HepG2 (cell line): ENCODE results near the gene HK2. TPM values are rescaled to one million over a fixed set of nuclear protein-coding genes. Genes with fewer than 3 reads are reported as not detected.

Source experiments
- ELF1 ChIP-seq: sonication (generic); formaldehyde crosslinking; IDR thresholded peaks from 2 replicates; pipeline ENCODE4 v1.4.0; 2020; ENCODE audit warnings: missing genetic modification reagents
- HDAC6 ChIP-seq: fragments of 200-600 bp; sonication (generic); IDR thresholded peaks from 2 replicates; pipeline ENCODE4 v1.7.0; 2017; ENCODE audit warnings: mild to moderate bottlenecking, antibody characterized with exemption, low read length, low read depth
- JUN ChIP-seq: sonication (generic); formaldehyde crosslinking; IDR thresholded peaks from 2 replicates; pipeline ENCODE4 v1.4.0; 2020; ENCODE audit warnings: mild to moderate bottlenecking, missing genetic modification reagents
- JUND ChIP-seq: sonication (generic); formaldehyde crosslinking; IDR thresholded peaks from 2 replicates; pipeline ENCODE4 v1.8.0; 2022; ENCODE audit warnings: mild to moderate bottlenecking, missing genetic modification reagents
- MBNL3 ChIP-seq: fragments of 250-450 bp; sonication (Bioruptor Pico); conservative IDR thresholded peaks from 2 replicates; pipeline ENCODE4 v1.8.0; 2022; ENCODE audit warnings: mild to moderate bottlenecking, inconsistent platforms
- MXI1 ChIP-seq: IDR thresholded peaks from 3 replicates; pipeline ENCODE4 v1.6.1; 2012; ENCODE audit warnings: low read depth, low read length, inconsistent platforms, borderline replicate concordance
- MZF1 ChIP-seq: sonication (generic); formaldehyde crosslinking; IDR thresholded peaks from 2 replicates; pipeline ENCODE4 v1.8.1; 2023; ENCODE audit warnings: mild to moderate bottlenecking, missing genetic modification reagents, borderline replicate concordance
- NONO ChIP-seq, 2 experiments: fragments of 450-650 bp in 1 of 2; sonication (generic) in 1 of 2; formaldehyde crosslinking in 1 of 2; IDR thresholded peaks in 1 of 2; conservative IDR thresholded peaks in 1 of 2; 2 replicates each; pipeline versions ENCODE4 v1.6.1 to v1.8.0; 2017 to 2022; ENCODE audit warnings: mild to moderate bottlenecking in 1 of 2, missing genetic modification reagents in 1 of 2, moderate library complexity in 1 of 2
- PCBP2 ChIP-seq: fragments of 200-400 bp; formaldehyde crosslinking; optimal IDR thresholded peaks from 2 replicates; pipeline ENCODE3; 2018; ENCODE audit warnings: low read length, low read depth; ENCODE audit not compliant: poor library complexity, severe bottlenecking
- PRPF4 ChIP-seq: fragments of 200-400 bp; formaldehyde crosslinking; IDR thresholded peaks from 2 replicates; pipeline ENCODE4 v1.6.1; 2016; ENCODE audit warnings: low read length, low read depth; ENCODE audit not compliant: poor library complexity, severe bottlenecking
- RBFOX2 ChIP-seq: fragments of 200-400 bp; formaldehyde crosslinking; IDR thresholded peaks from 2 replicates; pipeline ENCODE4 v1.6.1; 2017; ENCODE audit warnings: low read depth, mild to moderate bottlenecking, low read length
- RFX1 ChIP-seq: fragments of 450-650 bp; IDR thresholded peaks from 2 replicates; pipeline ENCODE4 v1.6.1; 2017
- RFXAP ChIP-seq: sonication (generic); formaldehyde crosslinking; IDR thresholded peaks from 2 replicates; pipeline ENCODE4 v1.4.0; 2020; ENCODE audit warnings: missing genetic modification reagents, borderline replicate concordance
- SP5 ChIP-seq: IDR thresholded peaks from 2 replicates; pipeline ENCODE4 v1.6.1; 2016; ENCODE audit warnings: low read depth, borderline replicate concordance
- TBP ChIP-seq: sonication (generic); formaldehyde crosslinking; IDR thresholded peaks from 2 replicates; pipeline ENCODE4 v1.5.0; 2020; ENCODE audit warnings: missing genetic modification reagents
- TOPORS ChIP-seq: sonication (generic); formaldehyde crosslinking; IDR thresholded peaks from 2 replicates; pipeline ENCODE4 v1.8.0; 2023; ENCODE audit warnings: mild to moderate bottlenecking, missing genetic modification reagents
- ZBTB21 ChIP-seq: sonication (generic); formaldehyde crosslinking; IDR thresholded peaks from 2 replicates; pipeline ENCODE4 v1.4.0; 2020; ENCODE audit warnings: missing genetic modification reagents
- ZBTB3 ChIP-seq: sonication (generic); formaldehyde crosslinking; IDR thresholded peaks from 2 replicates; pipeline ENCODE4 v1.4.0; 2020; ENCODE audit warnings: low read depth, mild to moderate bottlenecking, moderate library complexity, missing genetic modification reagents, borderline replicate concordance
- ZFP36 ChIP-seq: fragments of 150-350 bp; IDR thresholded peaks from 2 replicates; pipeline ENCODE4 v1.6.1; 2018; ENCODE audit warnings: borderline replicate concordance, low read length, low read depth; ENCODE audit not compliant: partially characterized antibody
- ZFYVE20 ChIP-seq: sonication (generic); formaldehyde crosslinking; IDR thresholded peaks from 2 replicates; pipeline ENCODE4 v1.8.0; 2023; ENCODE audit warnings: low read depth, mild to moderate bottlenecking, moderate library complexity, missing genetic modification reagents, borderline replicate concordance
- ZMYM2 ChIP-seq: sonication (generic); formaldehyde crosslinking; IDR thresholded peaks from 2 replicates; pipeline ENCODE4 v1.8.0; 2022; ENCODE audit warnings: mild to moderate bottlenecking, missing genetic modification reagents
- ZNF468 ChIP-seq: sonication (generic); formaldehyde crosslinking; IDR thresholded peaks from 2 replicates; pipeline ENCODE4 v1.8.0; 2022; ENCODE audit warnings: mild to moderate bottlenecking, moderate library complexity, missing genetic modification reagents
- ZNF841 ChIP-seq: sonication (generic); formaldehyde crosslinking; IDR thresholded peaks from 2 replicates; pipeline ENCODE4 v1.8.1; 2023; ENCODE audit warnings: missing genetic modification reagents, borderline replicate concordance
- ZSCAN9 ChIP-seq: IDR thresholded peaks from 2 replicates; pipeline ENCODE4 v1.6.1; 2016; ENCODE audit warnings: borderline replicate concordance
- polyA plus RNA-seq, 8 experiments: library from polyadenylated mRNA; depleted of rRNA in 3 of 8; stranded (reverse) in 7 of 8; unstranded in 1 of 8; fragments of >200 nt; fragmentation: Illumina TruSeq in 4 of 8; extraction: Trizol in 4 of 8; gene quantifications; 2 replicates each; pipeline versions ENCODE4 v1.2.1 to v1.2.3, GENCODE V29; 2011 to 2016; ENCODE audit warnings: low read depth in 4 of 8, missing spikeins in 1 of 8, mixed read lengths in 1 of 8; ENCODE audit not compliant: insufficient read depth in 1 of 8
- total RNA-seq, 5 experiments: library from RNA; depleted of rRNA; stranded (reverse); fragments of >200 nt; fragmentation: Illumina TruSeq; extraction: Trizol; gene quantifications; 2 replicates each; pipeline ENCODE4 v1.2.3, GENCODE V29; 2016; ENCODE audit warnings: low read depth in 1 of 5
- TF ChIP-seq, protein P1 (sequence below): sonication (generic); formaldehyde crosslinking; IDR thresholded peaks from 2 replicates; pipeline ENCODE4 v1.9.0; 2021; ENCODE audit warnings: missing genetic modification reagents, mild to moderate bottlenecking, borderline replicate concordance
- TF ChIP-seq, protein P2 (sequence below): sonication (generic); formaldehyde crosslinking; IDR thresholded peaks from 2 replicates; pipeline ENCODE4 v1.4.0; 2020; ENCODE audit warnings: missing genetic modification reagents
- TF ChIP-seq, protein P3 (sequence below): sonication (generic); formaldehyde crosslinking; conservative IDR thresholded peaks from 2 replicates; pipeline ENCODE4 v1.4.0; 2020; ENCODE audit warnings: missing genetic modification reagents

Gene HK2
- total and polyA plus RNA-seq, 2 of the 13 experiments (the other 11 are each of a cell fraction or from before 2014, with no cell fraction given) = 13.2 to 101 TPM

DNA sequence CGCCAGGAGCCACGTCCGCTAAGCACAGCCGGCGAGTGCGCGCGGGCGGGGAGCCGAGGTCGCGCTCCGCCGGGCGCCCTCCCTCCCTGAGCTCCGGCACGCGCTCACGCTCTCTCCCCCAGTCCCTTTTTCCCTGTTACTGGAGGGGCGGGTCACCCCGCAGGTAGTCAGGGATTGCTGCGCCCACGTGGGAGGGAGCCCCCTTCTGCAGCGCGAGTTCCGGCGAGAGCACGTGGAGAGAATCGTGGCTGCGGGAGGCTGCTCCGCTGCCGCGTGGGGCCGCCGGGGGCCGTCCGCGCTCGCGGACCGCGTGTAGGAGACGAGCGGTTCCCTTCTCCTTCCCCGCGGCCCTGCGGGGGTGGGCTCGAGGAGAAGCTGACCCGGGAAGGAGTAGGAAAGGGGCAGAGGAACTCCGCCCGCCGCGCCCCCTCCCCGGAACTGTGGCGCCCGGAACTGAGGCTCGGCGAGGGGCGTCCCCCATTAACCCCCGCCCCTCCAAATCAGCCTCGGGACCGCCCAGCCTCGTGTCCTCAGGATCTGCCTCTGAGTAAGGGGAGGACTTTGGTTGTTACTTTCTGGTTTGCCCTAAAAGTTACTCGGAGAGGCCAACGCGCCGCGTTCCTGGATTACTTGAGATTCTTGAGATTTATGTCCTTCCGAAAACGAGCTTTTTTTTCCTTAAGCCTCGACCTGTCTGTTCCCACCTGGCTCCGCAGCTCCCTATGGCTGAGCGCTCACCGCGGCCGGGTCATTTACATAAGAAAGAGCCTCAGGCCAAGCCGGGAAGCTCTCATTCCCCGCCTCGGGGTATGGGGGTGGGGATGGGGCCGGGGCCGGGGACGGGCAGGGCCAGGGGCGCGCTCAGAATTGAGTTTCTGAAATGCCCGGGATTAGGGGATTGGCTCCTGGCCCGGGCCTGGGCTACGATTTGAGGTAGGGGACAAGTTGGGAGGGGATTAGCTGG, 1.1 kb downstream of the HK2 start (continued):
- TF ChIP-seq MZF1 (CRISPR knock-in tag) (no peak), RFXAP (CRISPR knock-in tag) (no peak), ZFYVE20 (CRISPR knock-in tag) (no peak), PRPF4 (no peak), RFX1 (no peak), ZFP36 (no peak), ZBTB3 (CRISPR knock-in tag) (no peak), ZSCAN9 (peak; percentile 13; the same call in 1 of the 2 replicates), SP5 (CRISPR knock-in tag) (peak; percentile 67; the same call in 1 of the 2 replicates), ZNF468 (CRISPR knock-in tag) (no peak), JUND (CRISPR knock-in tag) (no peak; the same call in 1 of the 2 replicates), ZNF841 (CRISPR knock-in tag) (0 out of 2 replicates have a peak, but pooled peaks have one; percentile 43), JUN (CRISPR knock-in tag) (no peak), ZMYM2 (no peak), HDAC6 (no peak), TBP (CRISPR knock-in tag) (no peak), MBNL3 (CRISPR knock-in tag) (no peak), NONO (IDR thresholded peaks at IDR 0.05) (no peak), NONO (CRISPR knock-in tag; conservative IDR thresholded peaks at IDR 0.05) (peak; percentile 81), RBFOX2 (peak; percentile 93), PCBP2 (no peak), ELF1 (CRISPR knock-in tag) (peak; percentile 68; the same call in 1 of the 2 replicates), ZBTB21 (CRISPR knock-in tag) (no peak), MXI1 (peak; percentile 81; the same call in 1 of the 3 replicates), TOPORS (CRISPR knock-in tag) (0 out of 2 replicates have a peak, but pooled peaks have one; percentile 21)
- TF ChIP-seq, protein P1, sequence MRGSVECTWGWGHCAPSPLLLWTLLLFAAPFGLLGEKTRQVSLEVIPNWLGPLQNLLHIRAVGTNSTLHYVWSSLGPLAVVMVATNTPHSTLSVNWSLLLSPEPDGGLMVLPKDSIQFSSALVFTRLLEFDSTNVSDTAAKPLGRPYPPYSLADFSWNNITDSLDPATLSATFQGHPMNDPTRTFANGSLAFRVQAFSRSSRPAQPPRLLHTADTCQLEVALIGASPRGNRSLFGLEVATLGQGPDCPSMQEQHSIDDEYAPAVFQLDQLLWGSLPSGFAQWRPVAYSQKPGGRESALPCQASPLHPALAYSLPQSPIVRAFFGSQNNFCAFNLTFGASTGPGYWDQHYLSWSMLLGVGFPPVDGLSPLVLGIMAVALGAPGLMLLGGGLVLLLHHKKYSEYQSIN (CRISPR knock-in tag) = no peak
- TF ChIP-seq, protein P2, sequence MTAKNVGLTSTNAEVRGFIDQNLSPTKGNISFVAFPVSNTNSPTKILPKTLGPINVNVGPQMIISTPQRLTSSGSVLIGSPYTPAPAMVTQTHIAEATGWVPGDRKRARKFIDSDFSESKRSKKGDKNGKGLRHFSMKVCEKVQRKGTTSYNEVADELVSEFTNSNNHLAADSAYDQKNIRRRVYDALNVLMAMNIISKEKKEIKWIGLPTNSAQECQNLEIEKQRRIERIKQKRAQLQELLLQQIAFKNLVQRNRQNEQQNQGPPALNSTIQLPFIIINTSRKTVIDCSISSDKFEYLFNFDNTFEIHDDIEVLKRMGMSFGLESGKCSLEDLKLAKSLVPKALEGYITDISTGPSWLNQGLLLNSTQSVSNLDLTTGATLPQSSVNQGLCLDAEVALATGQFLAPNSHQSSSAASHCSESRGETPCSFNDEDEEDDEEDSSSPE = peak; percentile 56; the same call in 1 of the 2 replicates
- TF ChIP-seq, protein P3, sequence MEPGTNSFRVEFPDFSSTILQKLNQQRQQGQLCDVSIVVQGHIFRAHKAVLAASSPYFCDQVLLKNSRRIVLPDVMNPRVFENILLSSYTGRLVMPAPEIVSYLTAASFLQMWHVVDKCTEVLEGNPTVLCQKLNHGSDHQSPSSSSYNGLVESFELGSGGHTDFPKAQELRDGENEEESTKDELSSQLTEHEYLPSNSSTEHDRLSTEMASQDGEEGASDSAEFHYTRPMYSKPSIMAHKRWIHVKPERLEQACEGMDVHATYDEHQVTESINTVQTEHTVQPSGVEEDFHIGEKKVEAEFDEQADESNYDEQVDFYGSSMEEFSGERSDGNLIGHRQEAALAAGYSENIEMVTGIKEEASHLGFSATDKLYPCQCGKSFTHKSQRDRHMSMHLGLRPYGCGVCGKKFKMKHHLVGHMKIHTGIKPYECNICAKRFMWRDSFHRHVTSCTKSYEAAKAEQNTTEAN = no peak
